SH-SY5Y (cell line): ENCODE data around the gene ST3GAL5.

Experiments
- GATA2 ChIP-seq: IDR thresholded peaks from 2 replicates; pipeline ENCODE4 v1.6.1; 2011; ENCODE audit warnings: mild to moderate bottlenecking, low read depth, low read length
- GATA3 ChIP-seq: IDR thresholded peaks from 2 replicates; pipeline ENCODE4 v1.6.1; 2011; ENCODE audit warnings: low read depth, mild to moderate bottlenecking, low read length, moderate library complexity

The ST3GAL5 gene

DNA sequence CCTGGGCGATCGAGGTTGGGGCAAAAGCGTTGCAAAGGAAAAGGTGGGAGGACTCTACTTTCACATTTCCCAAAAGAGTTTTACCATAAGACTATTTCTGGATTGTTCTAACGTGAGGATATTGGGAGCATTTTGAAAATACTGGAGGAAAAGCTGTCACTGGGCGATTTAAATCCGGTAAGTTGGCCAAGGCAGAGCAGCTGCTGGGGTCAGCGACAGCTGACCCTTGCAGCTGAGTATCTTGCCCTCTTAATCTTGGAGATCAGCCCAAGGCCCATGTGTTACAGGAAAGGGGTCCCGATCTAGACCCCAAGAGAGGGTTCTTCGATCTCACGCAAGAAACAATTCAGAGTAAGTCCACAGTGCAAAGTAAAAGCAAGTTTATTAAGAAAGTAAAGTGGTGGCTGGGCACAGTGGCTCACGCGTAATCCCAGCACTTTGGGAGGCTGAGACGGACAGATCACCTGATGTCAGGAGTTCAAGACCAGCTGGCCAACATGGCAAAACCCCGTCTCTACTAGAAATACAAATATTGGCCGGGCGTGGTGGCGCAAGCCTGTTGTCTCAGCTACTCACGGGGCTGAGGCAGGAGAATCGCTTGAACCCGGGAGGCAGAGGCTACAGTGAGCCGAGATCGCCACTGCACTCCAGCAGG, 964 bp upstream of the ST3GAL5 start:
- TF ChIP-seq GATA2 (no peak), GATA3 (no peak)

DNA sequence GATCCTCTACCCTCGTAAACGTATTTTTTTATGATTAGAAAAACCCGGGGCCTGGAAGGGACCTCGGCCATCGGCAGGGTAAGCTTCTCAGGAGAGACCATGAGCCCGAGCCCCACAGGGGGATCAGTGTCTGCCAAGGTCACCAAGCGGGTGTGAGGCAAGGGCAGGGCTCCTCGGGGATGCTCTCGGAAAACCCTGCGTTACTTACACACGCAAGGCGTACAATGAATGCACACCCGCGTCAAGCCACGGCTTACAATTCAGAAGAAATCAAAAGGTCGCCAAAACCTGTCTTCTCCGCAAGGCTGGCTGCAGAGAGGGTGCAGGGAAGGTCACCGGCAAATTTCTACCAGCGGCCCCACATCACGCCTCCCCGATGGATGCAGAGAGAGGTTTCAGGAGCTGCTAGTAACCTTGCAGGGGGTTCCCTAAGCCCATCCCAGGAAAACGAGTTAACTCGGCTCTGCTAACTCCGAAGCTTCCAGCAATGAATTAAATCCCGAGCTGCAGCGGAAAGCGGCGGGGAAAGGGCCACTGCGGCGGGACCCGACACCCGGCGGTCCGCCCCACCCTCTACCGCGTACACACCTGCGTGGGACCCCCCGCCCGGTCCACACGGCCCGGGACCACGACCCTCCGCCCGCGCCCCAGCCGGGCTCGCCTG, 638 bp downstream of the ST3GAL5 start:
- TF ChIP-seq GATA3 (no peak), GATA2 (no peak)

DNA sequence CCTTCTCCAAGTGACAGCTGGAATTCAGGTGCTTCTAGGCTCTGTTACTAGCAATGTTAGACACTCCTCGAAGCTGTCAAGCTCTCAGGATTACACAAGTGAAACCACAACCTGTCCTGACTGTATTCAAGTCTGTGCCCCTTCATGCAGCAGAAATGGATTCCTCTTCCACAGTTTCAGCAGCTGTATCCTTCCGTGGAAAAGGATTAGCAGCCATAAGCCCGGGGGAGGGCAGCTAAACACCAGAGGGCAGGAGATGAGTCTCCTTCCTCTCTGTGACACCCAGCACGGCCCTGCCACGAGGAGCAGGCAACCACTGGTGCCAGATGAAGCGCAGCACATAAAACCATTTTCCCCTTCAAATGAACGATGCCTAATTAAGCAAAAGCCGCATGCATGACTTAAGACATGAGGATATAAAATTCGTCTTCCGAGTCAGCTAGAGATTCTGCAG, 1.2 kb downstream of the ST3GAL5 start:
- TF ChIP-seq GATA3 (no peak), GATA2 (no peak)

DNA sequence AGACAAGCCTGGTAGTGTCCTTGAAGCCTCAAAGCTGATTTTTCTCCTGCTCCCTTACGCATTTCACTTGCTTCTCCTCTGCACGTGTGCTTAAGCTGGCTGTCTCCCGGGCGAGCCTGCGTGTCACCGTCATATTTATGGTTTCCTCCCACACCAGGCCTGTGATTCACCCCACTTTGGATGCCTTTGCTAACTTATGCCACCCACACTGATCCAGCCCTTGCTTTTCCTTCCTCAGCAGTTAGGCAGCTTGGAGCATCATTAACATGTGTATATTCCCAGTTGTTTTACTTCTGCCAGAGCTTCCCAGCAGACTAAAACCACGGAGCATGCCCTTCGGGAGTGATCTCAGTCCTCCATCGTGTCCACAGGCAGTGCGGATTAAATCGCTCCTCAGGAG, 2.2 kb downstream of the ST3GAL5 start:
- no peak for TF ChIP-seq GATA2
- TF ChIP-seq GATA3: no peak

DNA sequence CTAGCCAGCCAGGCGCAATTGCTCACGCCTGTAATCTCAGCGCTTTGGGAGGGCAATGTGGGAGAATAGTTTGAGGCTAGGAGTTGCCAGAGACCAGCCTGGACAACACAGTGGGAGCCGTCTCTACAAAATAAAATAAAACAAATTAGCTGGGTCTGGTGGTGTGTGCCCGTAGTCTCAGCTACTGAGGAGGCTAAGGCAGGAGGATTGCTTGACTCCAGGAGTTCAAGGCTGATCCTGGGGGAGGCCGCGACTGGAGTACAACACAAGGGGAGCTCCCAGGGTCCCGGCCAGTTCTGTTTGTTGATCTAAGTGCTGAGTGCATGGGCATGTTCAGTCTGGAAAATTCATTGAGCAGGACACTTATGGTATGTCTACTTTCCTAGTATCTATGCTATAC, 2.6 kb downstream of the ST3GAL5 start:
- TF ChIP-seq GATA2: no peak
- TF ChIP-seq GATA3: no peak

DNA sequence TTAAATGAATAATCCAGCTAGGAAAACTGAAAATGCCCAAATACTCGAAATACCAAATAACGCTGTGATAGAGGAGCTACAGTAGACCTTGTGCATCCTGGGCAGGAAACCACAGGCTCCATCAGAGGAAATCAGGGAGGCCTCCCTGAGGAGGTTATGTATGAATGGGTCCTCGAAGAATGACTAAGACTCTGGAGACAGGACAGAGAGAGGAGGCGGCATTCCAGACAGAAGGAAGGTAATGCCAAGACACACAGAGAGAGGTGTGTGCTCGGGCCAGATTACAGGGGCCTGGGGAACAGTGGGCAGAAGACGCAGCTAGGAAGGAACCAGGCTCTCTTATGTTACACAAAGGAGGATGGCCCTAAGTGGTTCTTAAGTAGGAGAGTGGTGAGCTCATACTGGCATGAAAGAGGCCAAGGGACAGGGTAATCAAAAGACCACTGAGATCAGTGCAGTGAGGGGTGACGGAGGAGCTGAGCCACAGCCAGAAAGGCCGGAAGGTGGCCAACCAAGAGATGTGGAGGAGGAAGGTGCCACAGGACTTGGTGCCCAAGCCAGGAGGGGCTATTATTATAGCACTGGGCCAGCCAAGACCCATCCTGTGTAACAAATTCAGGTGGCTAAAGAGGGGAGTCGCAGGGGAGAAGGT, 9.9 kb downstream of the ST3GAL5 start:
- no peak for TF ChIP-seq GATA2
- no peak for TF ChIP-seq GATA3

DNA sequence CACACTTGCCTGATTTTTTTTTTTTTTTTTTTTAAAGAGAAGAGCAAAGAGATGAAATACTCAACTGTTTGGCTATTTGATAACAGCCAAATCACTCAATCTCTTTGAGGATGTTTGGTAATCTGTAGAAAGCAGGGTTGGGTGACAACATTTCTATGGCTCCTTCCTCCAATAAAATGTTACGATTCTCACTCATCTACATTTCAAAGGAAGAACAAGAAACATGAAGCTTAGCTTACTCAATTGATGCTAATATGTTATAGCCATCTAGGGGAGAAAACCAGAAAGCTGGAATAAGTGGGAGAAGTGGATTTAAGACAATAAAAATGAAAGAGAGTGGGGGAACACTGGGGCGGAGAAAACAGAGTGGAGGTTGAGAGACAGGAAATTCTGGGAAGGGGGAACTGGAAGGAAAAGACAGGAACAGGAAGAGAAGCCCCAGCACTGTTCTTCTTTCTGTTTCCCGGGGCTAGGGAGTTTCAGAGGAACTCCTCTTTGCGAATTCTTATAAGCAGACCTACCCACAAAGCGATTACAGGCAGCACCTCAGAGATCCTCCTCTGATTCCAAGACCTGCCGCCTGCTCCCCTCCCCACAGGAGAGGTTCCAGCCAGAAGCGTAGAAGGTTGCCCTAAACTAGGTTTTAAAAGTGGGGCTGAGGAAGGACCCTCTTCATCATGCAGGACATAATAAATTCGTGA, 13.3 kb downstream of the ST3GAL5 start:
- no peak for TF ChIP-seq GATA3
- no peak for TF ChIP-seq GATA2

DNA sequence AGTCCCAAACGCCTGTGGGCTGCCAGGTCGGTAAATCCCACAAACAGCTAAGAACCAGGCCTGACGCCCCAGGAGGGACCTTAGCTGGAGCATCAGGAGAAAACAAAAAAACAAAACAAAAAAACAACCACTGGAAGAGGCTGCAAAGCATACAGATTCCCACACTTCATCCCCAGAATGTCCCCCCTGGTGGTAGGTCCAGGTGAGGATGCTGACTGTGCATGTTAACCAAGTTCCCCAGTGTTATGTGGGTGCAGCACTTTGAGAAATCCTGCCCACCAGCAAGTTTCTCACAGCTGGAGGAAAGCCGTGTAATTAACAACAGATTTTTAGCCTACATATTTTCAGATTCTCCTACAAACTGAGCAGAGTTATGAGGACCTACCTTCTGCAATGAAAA, 15.1 kb downstream of the ST3GAL5 start:
- TF ChIP-seq GATA2 (no peak), GATA3 (no peak)

DNA sequence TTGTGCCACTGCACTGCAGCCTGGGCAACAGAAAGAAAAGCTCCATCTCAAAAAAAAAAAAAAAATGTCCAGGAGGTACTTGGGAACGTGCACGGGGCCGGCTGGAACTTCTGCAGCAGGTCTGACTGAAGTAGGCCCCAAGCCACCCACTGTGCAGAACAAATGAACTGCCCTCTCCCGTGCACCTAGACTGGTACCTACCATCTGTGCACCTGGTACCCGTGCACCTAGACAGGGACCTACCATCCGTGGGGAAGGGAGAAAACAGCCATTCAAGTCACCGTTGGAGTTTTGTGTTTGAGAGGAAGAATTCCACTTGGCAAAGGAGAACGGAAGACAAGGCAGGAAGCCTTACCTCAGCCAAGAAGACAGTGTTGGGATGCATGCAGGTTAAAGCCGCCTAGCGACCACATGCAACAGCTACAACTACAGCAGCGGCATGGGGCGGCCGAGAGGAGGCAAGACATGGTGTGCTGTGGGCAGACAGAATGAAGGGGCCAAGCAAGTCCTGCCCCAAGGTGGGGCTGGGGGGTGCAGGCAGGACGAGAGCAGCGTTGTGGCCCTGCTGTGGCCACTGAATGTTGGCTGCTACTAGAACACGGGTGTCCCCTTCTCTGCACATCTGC, 16.1 kb downstream of the ST3GAL5 start:
- TF ChIP-seq GATA3 (no peak), GATA2 (no peak)

DNA sequence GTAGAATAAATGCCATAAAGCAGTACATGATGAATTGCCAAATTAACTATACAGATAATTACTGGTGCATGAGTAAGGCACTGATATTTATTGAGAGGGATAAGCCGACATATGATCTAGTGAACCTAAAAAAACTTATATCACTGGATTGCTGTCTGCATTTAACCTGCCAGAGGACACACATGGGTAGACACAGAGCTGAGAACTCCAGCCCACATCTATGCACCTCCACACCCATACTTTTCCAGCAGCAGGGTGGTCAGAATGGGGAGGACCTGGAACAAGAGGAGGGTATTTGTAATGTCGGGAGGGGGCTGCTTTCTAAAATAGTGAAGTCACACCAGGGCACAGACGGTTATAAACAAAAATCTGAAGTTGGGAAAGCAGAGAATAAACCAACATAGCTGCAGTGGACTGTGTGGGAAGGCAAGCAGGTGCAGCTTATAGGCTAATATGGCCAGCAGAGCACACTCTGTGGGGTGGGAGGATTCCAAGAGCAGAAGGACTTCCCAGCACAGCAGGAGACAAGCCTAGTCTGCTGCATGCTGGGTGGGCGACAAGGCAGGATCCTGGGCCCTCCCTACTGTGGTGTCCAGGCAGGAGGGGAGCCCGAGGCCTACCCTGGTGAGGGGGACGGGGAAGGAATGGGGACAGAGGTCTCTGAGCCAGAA, 17.2 kb downstream of the ST3GAL5 start:
- TF ChIP-seq GATA3: no peak
- TF ChIP-seq GATA2: no peak

DNA sequence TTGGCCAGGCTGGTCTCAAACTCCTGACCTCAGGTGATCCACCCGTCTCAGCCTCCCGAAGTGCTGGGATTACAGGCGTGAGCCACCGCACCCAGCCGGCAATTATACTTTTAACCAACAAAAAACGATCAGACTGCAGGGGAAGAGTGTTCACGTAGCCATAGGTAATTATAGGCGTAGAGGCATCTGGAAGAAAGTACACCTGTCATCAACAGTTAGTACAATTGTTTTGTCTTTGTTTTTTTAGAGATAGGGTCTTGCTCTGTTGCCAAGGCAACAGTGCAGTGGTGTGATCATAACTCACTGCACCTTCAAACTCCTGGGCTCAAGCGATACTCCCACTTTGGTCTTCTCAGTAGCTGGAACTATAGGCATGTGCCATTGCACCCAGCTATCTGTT, 20.0 kb downstream of the ST3GAL5 start:
- TF ChIP-seq GATA3 (no peak), GATA2 (no peak)

DNA sequence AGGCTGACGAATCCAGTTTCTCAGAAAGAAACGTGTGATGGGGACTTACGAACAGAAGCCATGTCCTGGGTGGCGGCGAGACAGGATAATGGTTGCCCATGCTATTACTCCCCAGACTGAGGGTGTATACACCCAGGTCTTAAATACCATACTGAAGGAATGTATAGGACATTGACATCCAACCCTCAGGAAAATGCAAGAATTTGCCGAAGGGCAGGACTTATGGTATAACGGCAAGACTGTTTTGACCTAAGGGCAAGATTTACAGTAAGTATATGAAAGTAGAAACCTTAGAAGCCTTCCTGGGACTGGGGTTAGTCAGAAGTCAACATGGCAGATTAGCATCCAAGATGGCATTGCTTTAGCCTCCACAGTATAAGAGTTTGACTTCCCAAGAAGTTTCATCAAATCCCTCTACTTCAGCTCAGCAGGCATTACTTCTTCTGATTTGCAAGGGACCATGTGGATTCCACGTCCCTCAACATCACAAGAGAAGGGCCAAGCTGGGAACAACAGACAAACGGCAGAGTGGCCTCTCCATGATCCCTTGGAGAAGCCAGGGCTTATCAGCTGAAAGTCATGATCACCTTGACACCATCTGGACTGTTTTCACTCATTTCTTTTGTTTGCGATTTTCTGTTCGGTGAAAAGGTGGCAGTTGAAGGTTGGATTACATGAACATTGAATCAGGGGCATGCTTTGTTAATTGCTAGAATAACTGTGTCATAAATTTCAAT, 21.1 kb downstream of the ST3GAL5 start:
- TF ChIP-seq GATA3 (no peak), GATA2 (no peak)

DNA sequence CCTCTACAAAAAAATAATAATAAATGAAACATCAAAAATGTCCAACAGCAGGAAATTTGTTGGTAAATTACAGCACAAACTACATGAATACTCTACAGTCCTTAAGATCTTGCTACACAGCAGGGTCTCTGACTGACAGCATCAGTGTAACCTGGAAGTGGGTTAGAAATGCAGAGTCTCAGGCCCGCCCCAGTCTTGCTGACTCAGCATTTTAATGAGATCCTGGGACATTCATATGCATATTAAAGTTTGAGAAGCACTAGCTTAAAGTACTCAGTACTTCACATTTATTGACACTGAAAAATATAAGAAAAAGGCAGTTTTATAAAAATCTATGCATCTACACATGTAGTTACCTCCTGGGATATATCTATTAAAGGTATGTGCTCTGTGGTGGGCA, 21.7 kb downstream of the ST3GAL5 start:
- TF ChIP-seq GATA3 (no peak), GATA2 (no peak)
